ENCODE data around the gene KCNK5. TPM values are rescaled to one million over a fixed set of nuclear protein-coding genes. Genes with fewer than 3 reads are reported as not detected.

KCNK5 gene
- polyA plus RNA-seq, 2 of the 4 experiments (the other 2 are of a cell fraction) = 1.5 to 2.3 TPM

DNA sequence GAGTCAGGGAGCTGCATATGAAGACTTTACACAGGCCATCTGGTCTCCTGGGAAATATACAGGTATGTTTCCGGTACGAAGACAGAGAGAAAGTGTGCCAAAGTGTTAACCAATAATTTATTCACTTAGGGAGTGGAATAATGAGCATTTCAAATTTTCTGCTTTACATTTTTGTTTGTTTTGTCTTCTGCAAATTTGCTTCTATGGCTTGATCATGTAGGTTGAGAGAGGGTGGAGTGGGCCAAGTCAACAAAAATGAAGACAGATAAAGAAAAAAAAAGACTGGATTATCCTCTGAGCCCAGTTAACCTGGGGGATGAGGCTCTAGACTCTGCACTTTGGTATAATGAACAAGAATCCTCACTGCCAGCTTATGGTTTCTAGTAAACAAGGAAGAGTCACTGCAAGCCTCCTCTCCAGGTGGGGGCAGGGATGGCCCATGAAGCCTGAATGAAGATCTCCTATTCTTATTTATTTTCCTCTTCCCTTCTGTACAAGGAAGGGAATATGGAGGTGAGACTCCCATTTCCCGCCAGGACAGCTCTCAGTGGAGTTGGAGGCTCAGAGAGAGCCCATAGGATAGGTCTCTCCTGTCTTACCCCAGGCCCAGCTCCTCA, 47.2 kb upstream of the KCNK5 start:
- TF ChIP-seq, protein P1, sequence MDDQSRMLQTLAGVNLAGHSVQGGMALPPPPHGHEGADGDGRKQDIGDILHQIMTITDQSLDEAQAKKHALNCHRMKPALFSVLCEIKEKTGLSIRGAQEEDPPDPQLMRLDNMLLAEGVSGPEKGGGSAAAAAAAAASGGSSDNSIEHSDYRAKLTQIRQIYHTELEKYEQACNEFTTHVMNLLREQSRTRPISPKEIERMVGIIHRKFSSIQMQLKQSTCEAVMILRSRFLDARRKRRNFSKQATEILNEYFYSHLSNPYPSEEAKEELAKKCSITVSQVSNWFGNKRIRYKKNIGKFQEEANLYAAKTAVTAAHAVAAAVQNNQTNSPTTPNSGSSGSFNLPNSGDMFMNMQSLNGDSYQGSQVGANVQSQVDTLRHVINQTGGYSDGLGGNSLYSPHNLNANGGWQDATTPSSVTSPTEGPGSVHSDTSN (IDR thresholded peaks at IDR 0.05) = no peak
- TF ChIP-seq CHD4 (IDR thresholded peaks at IDR 0.05; ENCODE audit: borderline replicate concordance) = no peak
- no peak for TF ChIP-seq HDAC2 (IDR thresholded peaks at IDR 0.05)
- TF ChIP-seq RNF2 (IDR thresholded peaks at IDR 0.05; ENCODE audit: borderline replicate concordance, low read depth) = no peak
- TF ChIP-seq CEBPB (IDR thresholded peaks at IDR 0.05) = no peak
- TF ChIP-seq FOSB (CRISPR knock-in tag; IDR thresholded peaks at IDR 0.05) = no peak
- no peak for TF ChIP-seq MYC (IDR thresholded peaks at IDR 0.05; ENCODE audit: borderline replicate concordance, low read length)
- no peak for TF ChIP-seq POLR2A (IDR thresholded peaks at IDR 0.05; ENCODE audit: low read length)
- POLR2A ChIA-PET = no interaction called here
- Histone ChIP-seq H3K4me2 (no peak overlapping the region), H3K9me3 (no peaks in the 10 kb centered on the region), H3K4me3 (no peak overlapping the region), H3K4me1 (peaks cover 9% of the 10 kb centered on the region), H3K27ac (no peak overlapping the region)
- FAIRE-seq (no peak), ATAC-seq (no peak), DNase-seq (ENCODE audit: low read depth in 1 of 2, low spot score in 1 of 2) (no peak)
- CTCF ChIA-PET = interaction anchor here (0.6 kb wide), 1 partner anchor 26 kb away, joined by 3 read pairs; no protein-coding TSS in a partner anchor
- 81% methylated on average over 3 of the region's 3 CpGs for WGBS (ENCODE audit: missing lambda C conversion rate)

DNA sequence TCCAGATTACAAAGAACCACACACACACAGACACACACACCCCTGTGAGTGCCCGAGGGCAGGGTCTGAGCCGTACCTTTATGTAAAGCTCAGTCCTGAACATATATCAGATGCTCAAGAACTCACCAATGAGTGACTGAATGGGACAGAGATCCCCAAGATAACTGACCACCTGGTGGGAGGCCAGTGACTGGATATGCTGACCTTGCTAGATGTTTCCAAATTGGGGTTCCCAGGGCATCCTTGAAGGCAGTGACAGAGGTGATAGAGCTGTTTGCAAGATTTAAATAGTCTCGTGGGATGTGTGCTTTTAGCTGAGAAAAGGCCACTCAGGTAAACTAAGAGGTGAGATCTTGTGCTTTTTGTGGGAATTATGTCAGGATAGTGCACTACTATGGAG, 45.6 kb upstream of the KCNK5 start:
- WGBS (ENCODE audit: missing lambda C conversion rate) = 39% methylated on average over 3 of the region's 3 CpGs
- CTCF ChIA-PET = interaction anchor here (1.2 kb wide), 1 partner anchor 28 kb away, joined by 3 read pairs; no protein-coding TSS in a partner anchor
- Histone ChIP-seq H3K4me2 (no peak overlapping the region), H3K27ac (no peak overlapping the region), H3K9me3 (no peaks in the 10 kb centered on the region), H3K4me3 (no peak overlapping the region), H3K4me1 (peaks cover under 1% of the 10 kb centered on the region)
- ATAC-seq (no peak), DNase-seq (ENCODE audit: low read depth in 1 of 2, low spot score in 1 of 2) (no peak), FAIRE-seq (no peak)
- POLR2A ChIA-PET = no interaction called here
- TF ChIP-seq, protein P1 (IDR thresholded peaks at IDR 0.05) = no peak
- TF ChIP-seq MAFK (IDR thresholded peaks at IDR 0.05; ENCODE audit: partially characterized antibody) = peak; percentile 13
- no peak for TF ChIP-seq HMGXB4 (CRISPR knock-in tag; IDR thresholded peaks at IDR 0.05; ENCODE audit: borderline replicate concordance)

GRCh38 chr6:39274471-39274870, 45.2 kb upstream of the KCNK5 start:
- Histone ChIP-seq H3K9me3 (no peaks in the 10 kb centered on the region), H3K4me3 (no peak overlapping the region), H3K4me1 (no peaks in the 10 kb centered on the region), H3K4me2 (no peak overlapping the region), H3K27ac (no peak overlapping the region)
- no peak for FAIRE-seq
- TF ChIP-seq EP300 (IDR thresholded peaks at IDR 0.05) = no peak
- TF ChIP-seq FOXS1 (CRISPR knock-in tag; IDR thresholded peaks at IDR 0.05) = no peak
- no peak for TF ChIP-seq CHD4 (IDR thresholded peaks at IDR 0.05; ENCODE audit: borderline replicate concordance)
- no peak for TF ChIP-seq HOXB5 (CRISPR knock-in tag; IDR thresholded peaks at IDR 0.05)
- no peak for TF ChIP-seq TFCP2L1 (CRISPR knock-in tag; IDR thresholded peaks at IDR 0.05)
- 34% methylated on average over 4 of the region's 4 CpGs for WGBS (ENCODE audit: missing lambda C conversion rate)
- DNase-seq (ENCODE audit: low read depth in 1 of 2, low spot score in 1 of 2) = no peak
- ATAC-seq = no peak
- CTCF ChIA-PET = interaction anchor here (1.2 kb wide), 1 partner anchor 28 kb away, joined by 3 read pairs; no protein-coding TSS in a partner anchor
- POLR2A ChIA-PET = interaction anchor here (0.7 kb wide), 1 partner anchor 21 kb away, joined by 5 read pairs; no protein-coding TSS in a partner anchor

DNA sequence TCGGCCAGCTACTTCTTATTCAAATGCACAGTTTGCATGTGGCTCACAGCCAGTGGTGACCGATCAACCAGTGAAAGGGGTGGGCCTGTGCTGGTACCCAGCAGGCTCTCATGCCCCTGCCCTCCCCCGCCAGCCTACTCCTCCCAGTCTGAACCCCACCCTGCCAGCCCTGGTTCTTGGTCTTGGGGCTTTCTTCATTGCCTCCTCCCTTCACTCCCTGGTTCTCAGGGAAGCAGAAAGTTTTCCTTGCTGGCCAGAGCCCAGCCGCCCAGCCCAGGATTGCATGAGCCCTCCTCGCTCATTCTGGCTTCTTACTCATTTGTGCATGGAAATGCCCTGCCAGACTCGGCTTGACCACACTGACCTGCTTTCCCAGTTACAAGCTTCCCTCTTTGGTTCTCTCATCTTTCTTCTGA, 44.1 kb upstream of the KCNK5 start:
- H3K4me2 ChIP-seq = no peak overlapping the region
- no peak for DNase-seq (ENCODE audit: low read depth in 1 of 2, low spot score in 1 of 2)
- ChIA-PET CTCF (no interaction called here), POLR2A (no interaction called here)
- FAIRE-seq = no peak
- TF ChIP-seq JUNB (IDR thresholded peaks at IDR 0.05) (no peak), BCL3 (IDR thresholded peaks at IDR 0.05) (no peak), ZSCAN20 (CRISPR knock-in tag; IDR thresholded peaks at IDR 0.05) (no peak)
- TF ChIP-seq, protein P1 (IDR thresholded peaks at IDR 0.05) = no peak
- 62% methylated on average over 6 of the region's 6 CpGs for WGBS (ENCODE audit: missing lambda C conversion rate)
- H3K27ac ChIP-seq = no peak overlapping the region
- no peak overlapping the region for H3K4me3 ChIP-seq
- no peak for ATAC-seq
- no peaks in the 10 kb centered on the region for H3K9me3 ChIP-seq
- H3K4me1 ChIP-seq = no peaks in the 10 kb centered on the region
